ENCODE measurements around the gene MAPK11. TPM values are rescaled to one million over a fixed set of nuclear protein-coding genes. Genes with fewer than 3 reads are reported as not detected.

MAPK11 gene
- total and polyA plus RNA-seq, 9 of the 15 experiments (the other 6 are each of a cell fraction or from before 2014, with no cell fraction given) = 0.06 to 14.6 (median 5.3) TPM

- H3K9me3 ChIP-seq (replicated peaks; ENCODE audit: control insufficient read depth, insufficient read depth, low read depth, low read length) = no peaks in the 10 kb centered on the region
- in situ Hi-C loops (cut with MboI) (no loop called here), intact Hi-C loops (cut with micrococcal nuclease) (no loop called here)
- no peak overlapping the region for H3K4me3 ChIP-seq
- DNase-seq (ENCODE audit: extremely low read depth in 1 of 4, low spot score in 3 of 4) (no peak), FAIRE-seq (no peak), ATAC-seq (no peak)
- TF ChIP-seq SRF (CRISPR knock-in tag; IDR thresholded peaks at IDR 0.05) (no peak), XRCC3 (IDR thresholded peaks at IDR 0.05) (no peak), USF1 (CRISPR knock-in tag; IDR thresholded peaks at IDR 0.05) (peak; percentile 28; the same call in 1 of the 2 replicates), ZBTB7A (IDR thresholded peaks at IDR 0.05; ENCODE audit: borderline replicate concordance, control insufficient read depth, low read depth, low read length) (0 out of 2 replicates have a peak, but pooled peaks have one; percentile 7), ZBTB11 (CRISPR knock-in tag; IDR thresholded peaks at IDR 0.05) (no peak), ZNF766 (CRISPR knock-in tag; conservative IDR thresholded peaks at IDR 0.05) (no peak), COPS2 (conservative IDR thresholded peaks at IDR 0.05) (no peak), NFIC (IDR thresholded peaks at IDR 0.05) (peak; percentile 18; the same call in 1 of the 2 replicates)
- no peak overlapping the region for H3K4me2 ChIP-seq (ENCODE audit: insufficient read depth, low read length)
- no peaks in the 10 kb centered on the region for H4K20me1 ChIP-seq (replicated peaks; ENCODE audit: control insufficient read depth, insufficient read depth, low read length)
- 70% methylated on average over 3 of the region's 9 CpGs for WGBS (ENCODE audit: insufficient coverage, low coverage, missing lambda C conversion rate)
- 0 out of 3 replicates have a peak, but pooled peaks cover 3% of the 10 kb centered on the region for H3K36me3 ChIP-seq (ENCODE audit: control insufficient read depth, insufficient read depth, low read length)
- peak overlapping the region in 1 of 2 experiments; percentile 90; a peak in 2 of 4 replicates for H3K9ac ChIP-seq (ENCODE audit: insufficient read depth in 1 of 2, low read depth in 2 of 2, low read length in 2 of 2)
- no peaks in the 10 kb centered on the region for H3K9me1 ChIP-seq (ENCODE audit: control insufficient read depth, insufficient read depth, low read length)
- POLR2A ChIA-PET = no interaction called here
- BruUV-seq (replicated peaks) = no TSS peak
- H3K27ac ChIP-seq (ENCODE audit: extremely low read depth, low read depth, low read length) = no peak overlapping the region
- no peaks in the 10 kb centered on the region for H3K27me3 ChIP-seq (ENCODE audit: control insufficient read depth in 2 of 2, insufficient read depth in 2 of 2, low read length in 2 of 2)
- CTCF ChIA-PET (ENCODE audit: low intra/inter-chr PET ratio) = no interaction called here
- no peak overlapping the region for H2AFZ ChIP-seq (ENCODE audit: low read depth, low read length)
- no peaks in the 10 kb centered on the region; the same call in 2 of the 3 replicates for H3K79me2 ChIP-seq (ENCODE audit: control insufficient read depth, insufficient read depth, low read length)
- peaks cover 7 to 76% of the 10 kb centered on the region in 2 experiments; a peak in 4 of 5 replicates for H3K4me1 ChIP-seq (replicated peaks in 1 of 2; ENCODE audit: control insufficient read depth in 2 of 2, insufficient read depth in 2 of 2, low read length in 2 of 2)
Measured at GRCh38 chr22:50268655-50269113, 1.5 kb downstream of the MAPK11 start.

Measured in K562 (cell line).